ENCODE results near the gene TNNT3.
"Not testable (repeated sequence)": the region's sequence is repeated elsewhere in the genome, so short reads cannot be mapped to it uniquely, and the experiment has no call there.

Gene TNNT3

DNA sequence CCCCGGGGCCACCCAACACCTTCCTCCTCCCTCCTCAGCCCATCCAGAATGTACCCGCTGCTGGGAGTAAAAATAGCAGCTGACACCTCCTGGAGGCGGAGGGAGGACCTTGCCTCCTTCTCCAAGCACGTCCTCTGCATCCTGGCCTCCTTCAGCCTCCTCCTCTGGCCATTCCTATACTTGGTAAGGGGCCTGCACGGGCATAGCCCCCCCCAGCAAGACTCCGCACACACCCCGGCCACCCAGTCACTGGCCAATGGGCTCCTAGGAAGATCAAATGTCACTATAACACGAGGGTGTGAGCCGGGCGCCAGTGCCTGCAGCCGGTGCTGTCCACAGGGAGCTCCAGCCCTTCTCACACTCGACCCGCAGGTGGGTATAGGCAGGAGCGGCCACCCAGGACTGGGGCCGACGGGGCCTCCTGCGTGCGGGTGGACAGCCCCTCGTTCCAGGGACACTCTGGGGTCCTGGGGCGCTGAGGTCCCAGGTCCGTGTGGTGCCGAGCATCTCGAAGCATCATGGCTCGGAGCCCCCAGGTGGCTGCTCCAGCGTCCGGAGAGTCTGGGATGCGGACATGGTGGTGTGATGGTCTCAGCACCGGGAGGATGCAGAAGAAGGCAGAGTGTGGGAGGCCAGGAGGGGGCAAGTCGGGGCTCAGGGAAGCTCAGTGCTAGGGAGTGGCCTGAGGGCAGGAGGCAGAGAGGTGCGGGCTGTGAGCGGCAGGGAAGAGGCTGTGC, at the start of gene TNNT3:
Gene TNNT3, plus strand, starts transcription at position 313 of the 737 bp plus-strand sequence. CDS start 3,172 bp downstream, outside the sequence.
- DNase-seq (ENCODE audit: low read depth): no peak

DNA sequence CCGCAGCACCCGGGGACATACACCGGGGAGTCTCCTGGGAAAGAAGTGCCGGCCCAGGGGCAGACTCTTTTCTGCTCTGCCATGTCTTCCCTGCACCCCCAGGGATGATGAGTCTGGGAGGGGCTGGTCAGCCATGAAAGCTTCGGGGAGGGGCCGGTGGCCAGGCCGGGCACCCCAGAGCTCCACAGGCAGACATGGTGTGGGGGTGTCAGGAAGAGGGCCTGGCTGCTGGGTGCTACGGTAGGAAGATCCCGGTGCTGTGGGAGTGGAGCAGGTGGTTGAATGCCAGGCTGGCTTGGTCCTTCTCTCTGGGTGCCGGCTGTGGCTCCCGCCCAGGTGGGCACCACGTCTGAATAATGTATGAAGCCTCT, 49.2 kb upstream of the TNNT3 start:
- no peak for DNase-seq (ENCODE audit: low read depth)

DNA sequence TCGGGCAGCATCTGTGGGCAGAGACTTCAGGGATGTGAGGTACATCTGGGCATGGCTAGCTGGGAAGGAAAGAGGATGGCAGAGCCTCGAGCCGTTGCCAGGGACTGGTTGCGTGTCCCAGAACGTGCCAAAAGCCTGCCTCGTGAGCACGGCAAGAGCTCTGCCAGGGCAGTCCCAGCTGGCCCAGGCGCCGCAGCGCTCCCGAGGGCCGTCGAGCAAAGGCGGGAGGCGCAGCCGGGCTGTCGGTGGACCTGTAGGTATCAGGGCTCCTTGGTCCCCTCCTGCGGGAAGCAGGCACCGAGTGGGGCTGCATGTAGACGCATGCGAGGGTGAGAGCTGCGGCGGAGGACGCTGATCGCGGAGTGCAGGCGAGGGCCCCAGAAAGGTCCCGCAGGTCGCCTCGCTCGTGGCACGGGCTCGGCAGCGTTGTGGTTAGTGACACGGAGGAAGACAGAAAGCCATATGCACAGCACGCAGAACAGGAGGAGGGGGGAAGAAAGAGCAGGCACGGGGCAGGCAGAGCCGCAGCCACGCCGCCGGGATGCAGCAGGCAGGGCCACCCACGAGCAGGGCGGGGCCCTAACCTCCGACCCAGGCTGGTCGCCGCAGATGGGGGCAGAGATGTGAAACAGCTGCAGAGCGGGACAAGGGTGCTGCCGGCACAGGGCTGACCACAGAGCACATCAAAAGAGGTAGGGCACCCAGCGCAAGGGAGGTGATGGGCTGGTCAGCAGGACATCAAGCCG, 48.6 kb upstream of the TNNT3 start:
- DNase-seq (ENCODE audit: low read depth): no peak

DNA sequence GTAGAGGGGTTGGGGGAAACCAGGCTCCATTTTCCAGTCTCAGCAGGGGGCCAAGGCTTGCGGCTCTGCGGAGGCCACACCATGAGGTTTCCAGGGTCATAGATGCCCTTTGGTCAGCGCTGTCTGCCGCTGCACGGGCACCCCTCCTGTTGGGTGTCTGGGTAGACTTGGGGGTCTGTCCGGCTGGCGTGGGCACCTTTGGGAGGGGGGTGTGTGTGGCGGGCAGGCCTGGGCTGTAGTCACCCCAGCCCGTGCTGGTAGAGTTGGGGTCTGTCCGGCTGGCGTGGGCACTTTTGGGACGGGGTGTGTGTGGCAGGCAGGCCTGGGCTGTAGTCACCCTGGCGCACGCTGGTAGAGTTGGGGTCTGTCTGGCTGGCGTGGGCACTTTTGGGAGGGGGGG, 48.0 kb upstream of the TNNT3 start:
- no peak for DNase-seq (ENCODE audit: low read depth)

DNA sequence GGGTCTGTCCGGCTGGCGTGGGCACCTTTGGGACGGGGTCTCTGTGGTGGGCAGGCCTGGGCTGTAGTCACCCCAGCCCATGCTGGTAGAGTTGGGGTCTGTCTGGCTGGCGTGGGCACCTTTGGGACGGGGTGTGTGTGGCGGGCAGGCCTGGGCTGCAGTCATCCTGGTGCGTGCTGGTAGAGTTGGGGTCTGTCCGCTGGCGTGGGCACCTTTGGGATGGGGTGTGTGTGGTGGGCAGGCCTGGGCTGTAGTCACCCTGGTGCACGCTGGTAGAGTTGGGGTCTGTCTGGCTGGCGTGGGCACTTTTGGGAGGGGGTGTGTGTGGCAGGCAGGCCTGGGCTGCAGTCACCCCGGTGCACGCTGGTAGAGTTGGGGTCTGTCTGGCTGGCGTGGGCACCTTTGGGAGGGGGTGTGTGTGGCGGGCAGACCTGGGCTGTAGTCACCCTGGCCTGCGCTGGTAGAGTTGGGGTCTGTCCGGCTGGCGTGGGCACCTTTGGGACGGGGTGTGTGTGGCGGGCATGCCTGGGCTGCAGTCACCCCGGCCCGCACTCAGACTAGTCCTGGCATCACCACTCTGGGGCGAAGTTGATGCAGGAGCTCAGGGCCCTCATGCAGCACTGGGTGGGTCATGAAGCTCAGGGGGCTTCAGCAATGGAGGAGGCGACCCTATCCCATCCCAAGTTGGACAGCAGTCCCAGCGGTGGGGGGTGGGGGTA, 47.1 kb upstream of the TNNT3 start:
- no peak for DNase-seq (ENCODE audit: low read depth)

DNA sequence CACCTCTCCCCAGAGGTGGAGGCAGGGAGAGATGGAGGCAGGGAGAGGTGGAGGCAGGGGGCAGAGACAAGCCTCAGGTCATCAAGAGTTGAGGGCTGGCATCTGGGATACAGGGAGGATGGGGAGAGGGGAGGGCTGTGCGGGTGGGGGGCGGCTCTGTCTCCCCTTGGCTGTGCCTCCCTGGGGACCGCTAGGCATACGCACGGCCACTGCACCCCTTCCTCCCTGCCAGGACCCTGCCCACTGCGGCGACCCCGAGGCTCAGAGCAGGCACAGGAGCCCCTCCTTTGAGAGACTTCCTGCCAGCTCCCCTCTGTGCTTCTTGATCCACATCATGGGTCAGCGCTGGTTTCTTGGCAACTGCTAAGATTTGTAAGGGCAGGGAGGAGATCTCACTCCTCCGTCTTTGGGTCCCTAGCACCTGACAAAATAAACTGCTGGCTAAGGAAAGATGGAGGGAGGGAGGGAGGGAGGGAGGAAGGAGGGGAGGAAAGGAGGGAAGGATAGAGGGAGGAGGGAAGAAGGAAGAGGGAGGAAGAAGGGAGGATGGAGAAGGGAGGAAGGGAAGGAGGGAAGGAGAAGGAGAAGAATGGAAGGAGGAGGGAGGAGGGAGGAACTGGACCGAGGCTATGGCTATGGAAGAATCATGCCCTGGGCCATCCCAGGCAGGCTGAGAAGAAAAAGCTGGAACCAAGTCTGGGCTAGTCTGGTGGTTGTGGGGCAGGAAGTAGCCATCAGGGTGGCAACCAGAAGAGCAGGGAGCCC, 46.3 kb upstream of the TNNT3 start:
- no peak for DNase-seq (ENCODE audit: low read depth)

DNA sequence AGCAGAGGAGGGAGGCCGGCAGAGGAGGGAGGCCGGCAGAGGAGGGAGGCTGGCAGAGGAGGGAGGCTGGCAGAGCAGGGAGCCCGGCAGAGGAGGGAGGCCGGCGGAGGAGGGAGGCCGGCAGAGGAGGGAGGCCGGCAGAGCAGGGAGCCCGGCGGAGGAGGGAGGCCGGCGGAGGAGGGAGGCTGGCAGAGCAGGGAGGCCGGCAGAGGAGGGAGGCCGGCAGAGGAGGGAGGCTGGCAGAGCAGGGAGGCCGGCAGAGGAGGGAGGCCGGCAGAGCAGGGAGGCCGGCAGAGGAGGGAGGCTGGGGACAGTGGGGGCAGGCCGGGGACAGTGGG, 45.7 kb upstream of the TNNT3 start:
- DNase-seq (ENCODE audit: low read depth): not testable (repeated sequence)

DNA sequence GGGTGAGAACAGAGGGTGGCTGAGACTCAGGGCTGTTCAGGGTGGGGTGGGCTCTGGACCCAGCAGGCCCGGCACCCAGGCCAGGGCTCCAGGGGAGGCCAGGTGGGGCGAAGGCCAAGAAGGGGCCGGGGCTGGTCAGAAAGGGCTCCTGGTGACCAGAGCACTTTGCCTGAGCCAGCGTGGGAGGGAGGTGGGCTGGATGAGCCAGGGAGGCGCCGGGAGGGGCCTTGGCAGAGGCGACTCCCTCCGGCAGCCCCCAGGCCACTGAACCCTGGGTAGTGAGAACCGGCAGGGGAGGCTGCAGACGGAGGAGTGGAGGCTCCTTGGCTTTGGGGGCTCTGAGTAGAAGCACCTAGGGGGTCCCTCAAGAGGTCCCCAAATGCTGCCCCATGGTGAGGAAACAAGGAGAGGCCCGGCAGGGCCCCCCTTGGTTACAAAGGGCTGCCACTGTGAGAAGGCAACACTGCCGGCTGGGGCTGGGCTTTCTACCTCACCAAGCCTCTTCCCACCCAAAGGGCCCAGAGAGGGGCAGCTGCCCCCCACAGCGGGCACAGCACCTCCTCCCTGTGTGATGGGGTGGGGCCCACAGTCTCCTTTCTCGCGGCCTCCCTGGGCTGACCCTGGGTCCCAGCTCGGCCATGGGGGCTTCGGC, 44.9 kb upstream of the TNNT3 start:
- DNase-seq (ENCODE audit: low read depth): not testable (repeated sequence)

DNA sequence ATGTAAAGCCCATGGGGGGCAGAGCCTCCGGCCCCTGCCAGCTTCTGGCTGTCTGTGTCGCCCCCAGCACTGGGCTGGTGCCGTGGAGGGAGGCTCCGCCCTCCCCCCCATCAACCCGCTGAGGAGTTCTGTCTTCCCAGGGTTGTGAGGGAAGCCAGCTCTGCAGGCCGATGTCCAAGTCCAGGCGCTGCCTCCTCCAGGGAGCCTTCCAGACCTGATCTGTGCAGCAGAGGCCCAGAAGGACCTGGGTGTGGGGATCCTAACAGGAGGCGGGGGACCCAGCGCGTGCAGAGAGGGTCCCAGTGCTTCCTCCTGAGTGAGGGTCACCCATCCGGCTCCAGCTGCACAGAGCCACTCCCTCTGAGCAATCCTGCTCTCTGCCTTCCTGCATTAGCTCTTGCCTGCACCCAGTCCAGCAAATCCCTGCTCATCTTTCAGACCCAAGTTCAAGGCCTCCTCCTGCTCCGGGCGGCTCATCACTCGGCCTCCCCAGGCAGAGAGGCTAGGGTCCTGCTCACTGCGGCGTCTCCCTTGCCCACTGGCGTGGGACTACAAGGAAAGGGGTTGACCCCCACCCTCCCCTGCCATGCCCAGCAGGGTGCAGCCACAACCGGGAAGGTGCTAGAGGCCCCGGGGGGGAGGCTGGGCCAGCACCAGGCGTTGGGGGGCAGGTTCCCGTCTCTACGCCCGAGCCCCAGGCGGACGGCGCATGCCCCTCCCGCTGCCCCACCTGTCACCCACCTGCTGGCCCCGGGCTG, 44.2 kb upstream of the TNNT3 start:
- DNase-seq (ENCODE audit: low read depth): no peak

DNA sequence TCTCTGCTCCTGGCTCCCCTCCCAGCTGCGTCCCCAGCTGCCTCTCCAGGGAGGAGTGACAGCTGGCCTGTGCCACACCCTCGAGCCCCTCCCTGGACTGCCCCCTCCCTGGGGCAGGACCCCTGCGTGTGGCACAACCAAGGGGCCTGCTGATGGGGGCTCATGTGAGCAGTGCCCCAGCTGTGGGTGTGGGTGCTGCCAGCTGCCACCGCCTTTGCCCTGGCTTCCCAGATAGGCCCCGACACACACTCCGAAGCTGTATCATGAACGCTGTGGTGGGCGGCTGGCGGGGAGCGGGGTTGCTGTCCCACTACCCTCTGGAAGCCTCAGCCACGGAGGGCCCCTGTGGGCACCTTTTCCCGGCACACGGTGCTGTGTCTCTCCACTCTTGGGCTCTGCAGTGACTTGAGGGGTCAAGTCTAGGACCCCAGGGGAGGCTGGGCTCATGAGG, 43.6 kb upstream of the TNNT3 start:
- DNase-seq (ENCODE audit: low read depth): not testable (repeated sequence)

DNA sequence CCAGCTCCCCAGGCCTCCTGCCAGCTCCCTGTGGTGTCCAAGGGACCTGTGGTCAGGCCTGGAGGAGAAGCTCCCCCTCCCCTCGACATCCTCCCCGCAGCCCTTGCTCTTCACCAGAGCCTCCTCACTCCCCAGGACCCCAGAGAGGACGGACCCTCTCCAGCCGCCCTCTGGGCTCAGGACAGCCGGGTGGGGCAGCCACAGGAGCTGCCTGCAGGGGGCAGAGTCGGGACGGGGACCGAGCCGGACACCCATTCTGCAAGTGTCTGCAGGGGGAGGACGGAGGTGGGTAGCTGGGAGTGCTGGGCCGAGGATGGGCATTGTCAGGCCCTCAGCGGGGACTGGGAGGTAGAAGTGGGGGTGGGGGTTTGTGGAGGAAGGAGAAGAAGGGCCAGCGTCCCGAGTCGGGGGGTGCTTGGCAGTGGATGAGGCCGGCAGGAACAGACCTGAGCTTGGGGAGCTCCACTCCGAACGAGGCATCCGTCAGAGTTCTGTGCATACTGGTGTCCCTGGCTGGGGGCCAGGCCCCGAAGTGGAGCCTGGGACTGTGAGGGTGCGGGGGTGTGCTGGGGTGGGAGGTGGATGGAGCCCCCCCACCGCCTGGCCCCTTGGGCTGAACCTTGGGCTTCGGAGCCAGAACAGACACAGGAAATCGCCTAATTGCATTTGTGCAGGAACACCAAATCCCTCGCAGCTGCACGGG, 43.0 kb upstream of the TNNT3 start:
- no peak for DNase-seq (ENCODE audit: low read depth)

DNA sequence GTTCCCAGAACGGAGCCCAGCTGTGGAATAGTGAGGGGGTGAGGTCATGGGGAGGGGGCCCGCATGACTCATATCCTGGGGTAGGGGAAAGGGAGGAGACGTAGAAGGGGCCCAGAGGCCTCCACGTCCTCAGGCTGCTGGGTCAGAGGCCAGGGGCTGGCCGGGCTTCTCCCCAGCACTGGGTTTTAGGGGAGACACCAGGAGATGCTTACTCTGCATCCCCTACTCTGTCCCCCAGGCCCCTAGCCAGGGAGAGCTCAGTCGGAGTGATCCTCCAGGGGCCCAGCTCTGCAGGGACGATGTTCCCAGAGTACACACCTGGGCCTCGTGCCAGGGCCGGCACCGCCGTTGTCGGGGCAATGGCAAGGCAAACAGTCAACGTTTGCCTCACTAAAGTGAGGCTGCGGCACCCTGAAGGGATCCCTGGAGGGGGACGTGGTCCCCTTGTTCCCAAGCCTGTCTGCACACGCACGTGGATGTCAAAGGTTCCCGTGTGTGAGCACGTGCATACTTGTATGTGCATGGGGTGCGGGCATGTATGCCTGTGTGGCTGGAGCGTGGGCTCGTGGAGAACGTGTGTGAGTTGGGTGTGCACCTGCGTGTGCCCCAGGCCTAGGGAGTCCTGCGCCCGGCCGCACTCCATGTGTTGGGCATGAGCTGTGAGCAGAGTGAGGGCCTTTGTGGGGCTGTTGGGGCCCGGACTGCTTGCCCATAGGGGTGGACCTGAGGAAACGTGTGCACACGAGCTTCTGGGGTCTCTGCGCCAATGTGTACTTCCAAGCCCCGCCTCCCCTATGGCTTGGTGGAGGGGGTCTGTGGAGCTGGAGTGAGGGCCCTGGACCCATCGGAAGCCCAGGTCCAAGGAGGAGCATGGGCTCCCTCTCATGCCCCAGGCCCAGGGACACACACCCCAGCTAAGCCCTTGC, 42.0 kb upstream of the TNNT3 start:
- DNase-seq (ENCODE audit: low read depth): no peak

DNA sequence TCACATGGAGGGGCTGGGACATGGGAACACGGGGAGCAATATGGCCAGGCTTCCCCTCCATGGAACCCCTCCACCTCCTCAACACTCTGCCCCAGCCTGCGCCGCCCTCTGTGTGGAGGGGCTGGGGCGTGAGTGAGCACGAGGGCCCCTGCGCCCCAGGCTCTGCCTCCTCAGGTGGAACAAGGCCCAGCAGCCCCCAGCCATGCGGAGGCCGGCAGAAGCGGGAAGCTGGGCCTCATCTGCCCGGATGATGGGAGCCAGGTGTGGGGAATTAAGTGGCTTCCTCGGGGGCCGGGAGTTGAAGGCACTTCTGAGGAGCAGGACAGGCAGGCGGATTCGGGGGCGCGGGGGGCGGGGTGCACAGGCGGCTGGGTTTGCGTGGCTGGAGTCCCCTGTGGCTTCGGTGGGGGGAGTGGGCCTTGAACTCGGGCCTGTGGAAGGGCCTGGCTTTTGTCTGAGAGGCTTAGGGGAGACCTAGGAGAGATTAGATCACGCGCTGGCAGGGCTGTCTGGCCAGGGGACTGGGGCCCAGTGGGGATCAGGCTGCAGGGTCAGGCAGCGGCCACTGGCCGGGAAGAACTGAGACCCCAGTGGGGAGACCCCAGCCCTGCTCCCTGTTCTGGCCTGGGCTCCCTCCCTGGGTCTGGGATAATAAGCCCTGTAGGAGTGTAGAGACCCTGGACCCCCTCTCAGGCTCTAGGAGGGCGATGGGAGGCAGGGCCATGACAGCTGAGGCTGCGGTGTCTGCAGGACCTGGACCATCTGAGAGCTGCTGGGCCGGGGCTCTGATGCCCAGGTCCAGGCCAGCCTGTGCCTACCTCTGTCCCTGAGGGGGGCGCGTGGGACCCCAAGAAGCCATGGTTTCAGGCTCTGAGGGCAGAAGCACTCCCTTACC, 41.1 kb upstream of the TNNT3 start:
- no peak for DNase-seq (ENCODE audit: low read depth)

DNA sequence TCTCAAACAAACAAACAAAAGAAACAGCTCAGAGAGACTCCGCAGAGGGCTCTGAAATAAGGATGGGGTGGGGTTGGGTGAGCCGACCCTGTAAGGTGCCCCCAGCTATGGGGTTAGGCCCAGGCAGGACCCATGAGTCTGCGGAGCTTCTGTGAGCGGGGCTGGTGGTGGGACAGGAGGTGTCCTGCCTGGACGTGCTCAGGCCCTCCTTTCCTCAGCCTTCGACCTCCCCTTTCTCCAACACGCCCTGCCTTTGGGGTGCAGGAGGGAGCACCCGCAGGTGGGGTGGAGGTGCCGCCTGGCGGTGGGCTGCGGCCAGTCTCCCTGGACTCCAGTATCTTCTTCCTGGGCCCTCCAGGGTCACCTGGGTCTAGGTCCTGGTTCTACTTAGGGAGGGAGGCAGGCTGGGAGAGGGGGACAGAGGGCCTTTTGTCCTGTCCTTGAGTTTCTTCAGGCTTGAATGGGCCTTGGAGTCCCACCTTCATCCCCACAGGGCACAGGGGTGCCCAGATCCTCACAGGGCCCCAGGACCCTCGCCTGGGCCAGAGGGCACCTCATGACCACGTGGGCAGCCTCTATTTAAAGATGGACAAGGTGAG, 40.1 kb upstream of the TNNT3 start:
- no peak for DNase-seq (ENCODE audit: low read depth)

DNA sequence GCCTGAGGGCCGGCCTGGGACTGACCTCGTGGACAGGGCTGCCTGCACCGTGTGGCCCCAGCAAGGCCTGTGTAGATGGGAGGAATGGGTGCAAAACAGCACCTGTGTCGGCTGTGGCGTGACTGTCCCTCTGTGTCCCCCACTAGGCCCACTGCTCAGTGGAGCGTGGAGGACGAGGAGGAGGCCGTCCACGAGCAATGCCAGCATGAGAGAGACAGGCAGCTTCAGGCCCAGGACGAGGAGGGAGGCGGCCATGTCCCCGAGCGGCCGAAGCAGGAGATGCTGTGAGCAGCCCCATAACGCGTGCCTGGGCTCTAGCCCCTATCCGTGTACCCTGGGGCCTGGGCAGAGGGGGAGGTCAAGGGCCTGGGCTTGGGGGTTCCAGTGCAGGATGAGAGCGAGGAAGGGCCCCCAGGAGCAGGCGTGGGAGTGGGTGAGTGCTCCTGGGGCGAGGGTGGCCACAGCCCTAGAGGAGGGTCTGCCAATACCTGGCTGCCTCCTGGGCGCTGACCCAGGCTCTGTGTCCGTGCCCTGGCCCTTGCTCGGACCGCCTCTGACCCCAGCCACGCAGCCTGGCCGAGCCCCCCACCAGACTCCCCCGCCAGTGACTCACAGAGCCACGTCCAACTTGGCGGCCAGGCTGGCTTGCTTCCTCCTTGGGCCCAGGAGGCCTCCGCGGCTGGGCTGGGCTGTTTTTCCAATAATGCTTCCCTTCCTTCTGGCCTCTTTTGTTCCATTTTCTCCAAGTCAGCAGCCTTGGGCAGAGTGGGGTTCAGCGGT, 39.4 kb upstream of the TNNT3 start:
- DNase-seq (ENCODE audit: low read depth): no peak

DNA sequence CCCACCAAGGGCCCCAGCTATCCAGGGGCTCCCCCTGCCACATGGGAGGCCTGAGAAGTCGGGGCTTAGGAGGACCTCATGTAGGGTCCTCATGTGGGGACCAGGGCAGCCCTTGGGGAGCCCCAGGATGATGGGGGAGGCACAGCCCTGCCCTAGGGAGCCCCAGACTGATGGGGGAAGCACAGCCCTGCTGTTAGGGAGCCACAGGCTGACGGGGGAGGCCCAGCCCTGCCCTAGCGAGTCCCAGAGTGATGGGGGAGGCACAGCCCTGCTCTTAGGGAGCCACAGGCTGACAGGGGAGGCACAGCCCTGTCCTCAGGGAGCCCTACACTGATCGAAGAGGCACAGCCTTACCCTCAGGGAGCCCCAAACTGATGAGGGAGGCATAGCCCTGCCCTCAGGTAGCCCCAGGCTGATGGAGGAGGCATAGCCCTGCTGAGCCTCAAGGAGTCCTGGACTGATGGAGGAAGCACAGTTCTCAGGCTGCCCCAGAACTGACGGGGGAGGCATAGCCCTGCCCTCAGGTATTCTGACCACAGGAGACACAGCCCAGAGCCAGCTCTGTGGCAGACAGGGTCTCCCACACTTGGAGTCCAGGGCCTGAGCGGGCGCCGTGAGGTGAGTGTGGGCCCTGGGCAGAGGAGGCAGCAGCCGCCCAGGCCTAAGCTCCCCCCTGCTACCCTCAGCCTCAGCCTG, 38.6 kb upstream of the TNNT3 start:
- DNase-seq (ENCODE audit: low read depth): no peak
